Putamen (tissue), 1 donor: ENCODE results near the gene CNOT6L.

ENCODE experiments used
- DNase-seq: peaks from one replicate; pipeline ENCODE4 v3.0.0-alpha.2; 2016; ENCODE audit warnings: low spot score

The CNOT6L gene

GRCh38 chr4:77712675-77713074 is 106.5 kb downstream of the CNOT6L start:
- DNase-seq, result no peak

- no peak for DNase-seq
These were observed 107.7 kb downstream of the CNOT6L start for GRCh38 chr4:77711469-77711868.

DNA sequence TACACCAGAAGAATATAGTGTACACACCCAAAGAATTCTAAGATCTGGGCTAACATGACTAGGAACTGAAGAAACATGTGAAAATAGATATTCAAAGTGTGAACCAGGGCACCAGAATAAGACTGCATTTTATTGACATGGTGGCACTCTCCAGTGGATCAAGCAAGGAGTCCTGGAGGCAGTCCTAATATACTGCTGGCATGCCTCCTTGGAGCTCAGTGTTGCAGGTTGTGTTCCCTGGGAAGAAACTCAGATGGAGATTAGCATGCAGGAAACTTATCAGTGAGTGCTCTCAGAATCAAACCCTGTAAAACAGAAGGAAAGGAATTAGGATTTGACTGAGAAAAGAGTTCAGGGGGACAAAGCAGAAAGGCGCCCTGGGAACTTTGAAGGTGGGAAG is 108.5 kb downstream of the CNOT6L start:
- no peak for DNase-seq

GRCh38 chr4:77710059-77710458 is 109.1 kb downstream of the CNOT6L start:
- DNase-seq, result no peak

GRCh38 chr4:77706717-77707116 is 112.5 kb downstream of the CNOT6L start:
- no peak for DNase-seq

DNA sequence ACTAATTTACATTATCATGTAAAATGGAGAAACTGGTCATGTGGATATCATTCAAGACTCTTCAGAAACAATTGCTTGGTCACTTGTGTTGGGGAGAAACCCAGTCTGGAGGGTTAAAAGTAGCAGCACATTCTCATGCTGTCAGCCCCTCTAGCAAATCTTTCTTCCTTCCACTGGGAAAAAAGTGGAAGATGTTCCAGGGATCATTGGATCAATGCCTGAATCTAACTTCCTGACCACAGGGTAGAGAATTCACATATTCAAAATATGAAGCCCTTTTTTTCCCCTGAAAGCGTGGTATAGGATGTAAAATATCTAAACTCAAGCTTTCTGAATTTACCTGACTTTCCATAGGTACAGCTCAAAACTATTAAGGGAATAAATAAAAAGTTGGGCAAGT is 115.5 kb downstream of the CNOT6L start:
- DNase-seq, result no peak

DNA sequence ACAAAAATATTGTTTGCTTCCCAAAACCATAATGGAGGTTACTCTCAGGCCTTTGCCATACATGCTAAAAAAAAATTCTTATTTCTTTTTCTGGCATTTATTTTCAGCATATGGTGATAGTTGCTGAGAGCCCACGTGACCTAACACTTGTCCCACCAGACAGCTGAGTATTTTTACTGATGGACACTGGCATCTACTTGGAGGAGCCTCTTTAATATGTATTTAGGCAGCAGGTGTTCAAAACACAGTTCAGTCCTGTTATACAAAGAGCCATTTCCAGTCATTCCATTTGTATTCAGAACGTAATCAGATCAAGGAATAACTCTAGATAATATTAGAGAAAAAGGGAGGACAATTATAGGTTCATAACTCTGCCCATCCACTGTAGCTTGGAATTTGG is 118.0 kb downstream of the CNOT6L start:
- no peak for DNase-seq

GRCh38 chr4:77699731-77700210 is 119.4 kb downstream of the CNOT6L start:
- no peak for DNase-seq

DNA sequence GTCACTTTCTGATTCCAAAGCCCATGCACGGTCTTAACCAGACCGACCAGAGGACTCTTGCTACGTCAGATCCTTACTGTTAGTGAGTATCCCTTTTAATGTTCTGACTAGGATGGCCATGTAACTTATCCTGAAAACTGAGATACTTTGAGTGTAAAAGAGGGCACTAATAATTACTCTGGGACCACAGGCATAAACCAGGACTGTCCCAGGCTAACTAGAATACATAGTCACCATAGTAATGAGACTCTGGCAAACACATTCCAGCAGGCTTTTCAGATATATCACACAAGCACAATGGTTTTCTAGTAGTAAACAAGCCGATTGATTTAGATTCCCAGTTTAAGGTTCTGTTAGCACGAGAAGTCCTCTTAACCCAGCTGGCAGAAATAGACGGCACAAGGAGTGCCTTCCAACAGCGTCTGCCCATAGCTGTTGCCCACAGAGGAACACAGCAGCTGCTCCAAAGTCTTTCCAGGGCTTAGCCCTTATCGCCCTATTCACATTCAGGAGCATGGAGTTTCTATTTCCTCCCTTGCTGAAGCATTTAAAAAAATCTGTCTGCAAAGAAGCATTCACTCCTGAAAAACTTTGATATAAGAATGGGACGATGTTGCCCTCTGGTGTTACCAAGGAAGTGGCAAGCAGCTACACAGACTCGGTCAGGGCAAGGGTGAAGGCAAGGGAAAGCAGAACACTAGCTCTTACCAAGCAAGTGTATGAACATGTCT is 121.1 kb downstream of the CNOT6L start:
- DNase-seq, result peak; percentile 54

- DNase-seq, result no peak
These were observed 123.4 kb downstream of the CNOT6L start for GRCh38 chr4:77695774-77696173.

- DNase-seq, result no peak
These were observed 126.2 kb downstream of the CNOT6L start for GRCh38 chr4:77692847-77693432.

- no peak for DNase-seq
These were observed 137.4 kb downstream of the CNOT6L start for GRCh38 chr4:77681792-77682191.

DNA sequence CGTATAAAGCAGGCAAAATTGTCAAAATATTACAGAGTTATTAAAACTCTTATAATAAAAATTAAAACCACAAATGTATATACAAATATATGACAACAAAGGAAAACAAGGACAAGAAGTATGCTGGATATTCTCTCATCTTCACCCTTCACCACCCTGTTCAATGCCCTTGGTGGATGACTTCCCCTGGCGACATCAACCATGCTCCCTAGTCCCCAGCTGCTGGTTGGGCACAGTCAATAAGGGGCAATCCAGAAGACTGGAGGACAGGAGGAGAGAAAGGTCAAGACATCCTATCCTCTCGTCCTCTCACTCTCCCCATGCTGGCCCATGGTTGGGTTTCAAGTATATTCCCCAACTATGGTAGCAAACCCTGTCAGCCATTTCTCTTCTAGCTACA is 142.3 kb downstream of the CNOT6L start:
- no peak for DNase-seq

DNA sequence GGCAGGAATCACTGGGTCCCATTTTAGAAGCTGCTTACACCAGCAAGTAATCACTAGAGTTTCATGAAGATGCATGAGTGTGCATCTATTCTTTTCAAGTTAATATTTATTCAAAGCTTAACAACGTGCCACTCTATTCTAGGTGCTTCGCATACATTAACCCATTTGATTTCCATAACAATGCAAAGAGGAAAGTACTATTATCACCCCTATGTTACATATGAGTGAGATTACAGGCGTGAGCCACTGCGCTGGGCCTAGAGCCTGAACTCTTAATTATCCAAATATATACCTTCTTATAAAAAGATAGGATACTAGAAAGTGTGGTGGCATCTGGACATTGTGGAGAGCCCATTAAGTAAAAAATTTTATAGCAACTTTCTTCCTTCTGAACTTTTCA is 148.1 kb downstream of the CNOT6L start:
- DNase-seq, result no peak

GRCh38 chr4:77669946-77670590 is 149.1 kb downstream of the CNOT6L start:
- no peak for DNase-seq

DNA sequence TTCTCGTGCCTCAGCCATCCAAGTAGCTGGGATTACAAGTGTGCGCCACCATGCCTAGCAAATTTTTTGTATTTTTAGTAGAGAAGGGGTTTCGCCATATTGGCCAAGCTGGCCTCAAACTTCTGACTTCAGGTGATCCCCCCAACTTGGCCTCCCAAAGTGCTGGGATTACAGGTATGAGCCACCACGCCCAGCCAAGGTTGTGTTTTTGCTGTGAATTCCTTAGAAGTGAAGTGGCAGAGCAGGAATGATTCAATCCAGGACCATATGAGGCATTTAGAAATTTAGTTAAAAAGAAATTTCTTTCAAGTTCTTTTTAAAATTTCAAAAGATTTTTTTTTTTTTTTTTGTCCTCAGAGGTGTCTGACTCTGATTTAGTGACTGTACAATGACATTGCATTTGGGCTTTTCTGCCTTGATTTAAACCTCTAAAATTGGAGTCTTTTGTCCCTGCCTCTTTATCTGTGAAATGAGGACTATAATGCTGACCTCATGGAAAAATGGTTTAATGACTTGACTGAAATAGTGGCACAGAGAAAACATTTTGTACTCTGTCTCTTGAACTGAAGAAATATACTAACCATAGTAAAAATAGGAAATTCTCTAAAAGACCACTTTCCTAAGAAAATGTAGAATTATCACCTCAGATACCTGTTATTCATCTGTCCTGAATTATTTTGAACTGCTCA is 153.6 kb downstream of the CNOT6L start:
- no peak for DNase-seq
